HG03520 (cell line): Measurements from ENCODE around the gene TMEM86A.

Experiments used
- ATAC-seq: cut with Tn5 transposase; IDR thresholded peaks from one replicate; pipeline ENCODE4 v1.9.1; 2021; ENCODE audit warnings: mild to moderate bottlenecking, moderate library complexity; ENCODE audit not compliant: unreplicated experiment

TMEM86A gene

DNA sequence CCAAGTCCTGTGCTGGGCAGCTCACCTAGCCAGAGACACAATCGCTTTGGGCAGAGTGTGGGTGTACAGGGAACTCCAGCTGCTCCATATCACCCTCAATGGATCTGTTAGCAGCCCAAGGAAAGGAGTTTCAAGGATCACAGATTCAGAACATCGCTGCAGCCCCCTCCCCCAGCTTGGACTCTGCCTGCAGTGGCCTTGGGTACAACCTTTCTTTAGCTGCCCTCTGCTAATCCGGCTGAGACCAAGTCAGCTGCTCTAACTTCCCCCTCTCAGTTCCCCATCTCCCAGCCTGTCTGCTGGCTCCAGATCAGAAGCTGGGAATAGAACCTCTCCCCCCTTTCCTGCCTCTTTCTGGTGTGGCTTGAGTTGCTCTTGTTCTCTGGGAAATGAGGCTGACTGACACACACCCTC lies 1.3 kb downstream of the TMEM86A start:
- no peak for ATAC-seq

DNA sequence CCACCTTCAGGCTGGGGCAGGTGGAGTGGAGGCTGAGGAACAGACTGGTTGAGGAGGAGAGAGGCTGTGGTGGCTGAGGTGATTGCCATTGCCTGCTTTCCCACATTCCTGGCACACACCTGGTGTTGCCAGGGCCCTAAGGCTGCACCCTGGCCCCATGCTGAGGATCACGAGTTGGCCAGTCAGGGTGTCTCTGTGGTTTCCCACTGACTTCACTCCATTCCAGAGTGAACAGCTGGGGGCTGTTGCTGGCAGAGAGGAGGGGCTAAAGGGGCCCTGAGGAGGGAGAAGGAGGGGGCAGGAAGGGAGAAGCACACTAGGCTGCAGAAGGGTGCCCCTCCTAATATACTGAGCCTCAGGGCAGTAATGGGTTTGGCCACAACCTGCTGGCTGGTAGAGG lies 1.8 kb downstream of the TMEM86A start:
- no peak for ATAC-seq

DNA sequence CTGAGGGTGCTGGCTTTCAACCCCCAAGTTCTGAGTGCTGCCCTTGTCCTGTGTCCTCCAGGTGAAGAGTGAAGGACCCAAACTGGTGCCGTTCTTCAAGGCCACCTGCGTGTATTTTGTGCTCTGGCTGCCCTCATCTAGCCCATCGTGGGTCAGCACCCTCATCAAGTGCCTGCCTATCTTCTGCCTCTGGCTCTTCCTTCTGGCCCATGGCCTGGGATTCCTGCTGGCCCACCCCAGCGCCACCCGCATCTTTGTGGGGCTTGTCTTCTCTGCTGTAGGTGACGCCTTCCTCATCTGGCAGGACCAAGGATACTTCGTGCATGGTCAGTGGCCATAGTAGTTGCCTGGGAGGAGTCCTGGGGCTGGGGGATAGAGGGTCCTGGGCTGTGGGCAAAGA lies 2.3 kb downstream of the TMEM86A start:
- no peak for ATAC-seq

DNA sequence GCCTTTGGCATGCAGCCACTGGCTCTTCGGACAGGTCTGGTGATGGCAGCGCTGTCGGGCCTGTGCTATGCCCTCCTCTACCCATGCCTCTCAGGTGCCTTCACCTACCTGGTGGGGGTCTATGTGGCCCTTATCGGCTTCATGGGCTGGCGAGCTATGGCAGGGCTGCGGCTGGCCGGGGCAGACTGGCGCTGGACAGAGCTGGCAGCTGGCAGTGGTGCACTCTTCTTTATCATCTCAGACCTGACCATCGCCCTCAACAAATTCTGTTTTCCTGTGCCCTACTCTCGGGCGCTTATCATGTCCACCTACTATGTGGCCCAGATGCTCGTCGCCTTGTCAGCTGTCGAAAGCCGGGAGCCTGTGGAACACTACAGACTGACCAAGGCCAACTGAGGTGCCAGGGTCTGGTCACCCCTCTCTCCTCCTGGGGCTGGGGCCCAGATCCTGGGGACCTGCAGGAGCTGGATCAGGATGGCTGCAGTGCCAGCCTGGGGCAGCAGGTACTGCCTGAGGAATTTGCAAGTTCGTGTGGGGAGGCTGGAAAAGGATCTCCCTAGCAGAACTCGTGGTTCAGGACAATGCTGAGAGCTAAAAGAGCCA lies 3.1 kb downstream of the TMEM86A start:
- no peak for ATAC-seq

DNA sequence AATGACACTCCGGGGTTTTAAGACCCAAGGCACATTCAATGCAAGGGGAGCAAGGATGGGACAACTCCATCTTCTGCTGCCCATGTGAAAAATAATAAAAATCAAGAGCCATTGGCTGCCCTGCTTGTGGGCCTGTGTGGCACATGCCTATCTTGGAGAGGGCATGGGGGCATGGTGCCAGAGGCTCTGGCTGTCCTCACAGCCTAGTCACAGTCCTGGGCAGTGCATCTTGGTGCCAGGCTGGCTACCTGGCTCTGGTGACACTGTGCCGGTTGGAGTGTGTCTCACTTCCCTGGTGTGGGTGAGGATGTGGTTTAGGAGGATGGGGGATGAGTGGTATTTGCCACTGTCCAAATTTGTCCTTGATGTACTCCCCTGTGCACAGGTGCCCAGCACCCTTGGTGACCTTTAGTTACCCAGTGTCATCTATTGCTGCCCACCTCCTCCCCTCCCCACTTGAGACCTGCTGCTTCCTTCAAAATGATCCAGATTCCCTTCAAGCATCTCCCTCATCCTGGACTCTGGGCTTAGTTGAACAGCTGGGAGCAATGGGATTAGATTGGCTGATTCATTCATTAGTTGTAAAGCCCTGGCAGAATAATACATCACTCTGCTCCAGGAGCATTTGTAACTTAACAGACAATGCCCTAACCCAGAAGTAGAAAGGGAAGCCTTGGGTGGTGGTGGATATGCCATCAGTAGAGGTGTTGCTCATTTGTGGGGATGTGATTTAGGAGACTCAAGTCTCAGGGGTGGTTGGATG lies 4.6 kb downstream of the TMEM86A start:
- no peak for ATAC-seq

GRCh38 chr11:18704045-18704645 lies 5.6 kb downstream of the TMEM86A start:
- no peak for ATAC-seq

DNA sequence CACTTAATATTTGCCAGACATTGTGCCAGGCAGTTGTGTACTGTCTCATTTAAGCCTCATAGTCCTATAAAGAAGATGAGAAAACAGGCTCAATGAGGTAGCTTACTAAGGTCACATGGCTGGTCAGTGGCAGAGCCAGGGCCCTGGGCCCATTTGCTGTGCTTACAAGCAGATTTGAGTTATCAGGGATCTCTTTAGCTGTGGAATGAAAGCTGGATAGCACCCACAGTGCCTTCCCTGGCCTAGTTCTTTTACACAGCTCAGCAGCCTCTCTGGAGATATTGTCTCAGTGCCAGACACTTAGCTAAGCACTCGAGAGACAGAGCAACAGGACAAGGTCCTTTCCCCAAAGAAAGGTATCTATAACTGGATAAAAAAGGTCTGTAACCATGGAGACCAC lies 6.1 kb downstream of the TMEM86A start:
- ATAC-seq, result no peak

- ATAC-seq, result no peak
Observed at GRCh38 chr11:18705651-18706281, 7.2 kb downstream of the TMEM86A start.

DNA sequence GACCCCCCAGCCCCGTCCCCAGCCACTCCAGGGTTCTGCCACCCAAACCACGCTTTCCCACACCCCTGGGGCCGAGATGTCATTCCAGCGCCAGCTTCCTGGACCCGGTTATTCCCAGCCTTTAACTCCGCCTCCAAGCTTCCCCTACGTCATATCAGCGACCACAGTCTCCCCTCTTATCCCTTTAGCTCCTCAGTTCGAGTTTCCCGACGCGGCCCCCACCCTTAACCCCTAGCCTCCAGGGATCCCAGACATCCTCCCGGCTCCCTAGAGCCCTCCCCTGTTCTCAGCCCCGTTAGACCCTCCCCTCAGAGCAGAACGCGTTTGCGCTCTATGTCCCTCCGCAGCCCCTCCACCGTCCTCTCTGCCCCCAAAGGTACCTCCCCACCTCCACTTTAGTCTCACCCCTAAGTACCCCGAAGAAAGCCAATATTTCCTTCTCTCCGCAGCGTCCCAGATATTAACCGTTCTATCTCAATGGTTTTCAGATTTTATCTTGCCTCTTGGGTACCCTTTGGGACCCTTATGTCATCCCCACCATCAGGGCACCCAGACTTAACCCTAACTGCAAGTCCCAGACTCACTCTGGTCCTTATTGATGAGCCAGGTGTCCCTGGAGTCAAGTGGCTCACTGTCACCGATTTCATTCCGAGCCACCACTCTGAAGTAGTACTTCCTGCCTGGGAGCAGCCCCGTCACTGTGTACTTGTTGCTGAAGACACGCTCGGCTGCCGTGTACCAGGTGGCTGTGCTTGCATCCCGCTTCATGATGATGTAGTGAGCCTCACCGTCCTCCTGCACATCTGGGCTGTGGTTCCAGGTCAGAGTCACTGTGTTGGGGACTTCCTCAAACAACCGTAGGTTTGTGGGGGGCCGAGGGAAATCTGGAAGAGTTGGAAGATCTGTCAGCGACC lies 8.0 kb downstream of the TMEM86A start:
- ATAC-seq, result peak; percentile 66

- ATAC-seq, result no peak
Observed at GRCh38 chr11:18707811-18708340, 9.3 kb downstream of the TMEM86A start.

- ATAC-seq, result no peak
Observed at GRCh38 chr11:18709414-18709813, 10.8 kb downstream of the TMEM86A start.

DNA sequence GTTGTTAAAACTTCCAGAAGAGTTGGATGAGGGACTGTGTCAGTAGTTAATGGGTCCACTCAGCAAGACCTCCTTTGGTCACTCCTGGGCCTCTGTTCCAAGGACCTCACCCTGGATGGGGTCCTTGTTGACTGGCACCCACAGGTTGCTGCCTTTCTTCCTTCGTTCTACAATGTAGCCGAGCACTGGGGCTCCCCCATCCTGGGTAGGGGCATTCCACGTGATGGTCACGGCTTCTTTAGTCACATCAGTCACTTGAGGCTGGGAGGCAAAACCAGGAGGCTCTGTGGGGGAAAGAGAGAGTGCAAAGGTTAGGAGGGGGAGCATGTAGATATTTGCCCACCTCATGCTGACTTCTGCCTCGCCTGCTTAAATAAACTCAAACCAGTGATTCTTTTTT lies 12.0 kb downstream of the TMEM86A start:
- no peak for ATAC-seq

GRCh38 chr11:18713646-18714442 lies 15.3 kb downstream of the TMEM86A start:
- ATAC-seq, result no peak

- ATAC-seq, result no peak
Observed at GRCh38 chr11:18714443-18714780, 15.8 kb downstream of the TMEM86A start.

DNA sequence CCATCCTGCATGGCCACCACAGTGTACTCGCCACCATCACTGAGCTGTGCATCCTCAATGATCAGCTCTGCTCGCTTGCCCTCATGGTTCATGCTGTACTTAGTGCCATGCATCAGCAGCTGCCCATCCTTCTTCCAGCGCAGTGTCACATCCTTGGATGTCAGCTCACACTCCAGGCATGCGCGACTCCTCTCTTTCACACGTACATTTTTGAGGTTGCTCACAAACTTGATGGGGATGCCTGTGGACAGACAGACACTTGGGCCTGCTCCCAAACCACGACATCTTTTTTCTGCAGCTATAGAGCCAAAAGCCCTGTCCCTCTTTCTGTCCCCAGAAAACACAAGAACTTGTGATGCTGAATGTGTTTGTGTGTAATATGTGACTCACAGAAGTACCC lies 16.9 kb downstream of the TMEM86A start:
- no peak for ATAC-seq

GRCh38 chr11:18720091-18720807 lies 21.7 kb downstream of the TMEM86A start:
- no peak for ATAC-seq

DNA sequence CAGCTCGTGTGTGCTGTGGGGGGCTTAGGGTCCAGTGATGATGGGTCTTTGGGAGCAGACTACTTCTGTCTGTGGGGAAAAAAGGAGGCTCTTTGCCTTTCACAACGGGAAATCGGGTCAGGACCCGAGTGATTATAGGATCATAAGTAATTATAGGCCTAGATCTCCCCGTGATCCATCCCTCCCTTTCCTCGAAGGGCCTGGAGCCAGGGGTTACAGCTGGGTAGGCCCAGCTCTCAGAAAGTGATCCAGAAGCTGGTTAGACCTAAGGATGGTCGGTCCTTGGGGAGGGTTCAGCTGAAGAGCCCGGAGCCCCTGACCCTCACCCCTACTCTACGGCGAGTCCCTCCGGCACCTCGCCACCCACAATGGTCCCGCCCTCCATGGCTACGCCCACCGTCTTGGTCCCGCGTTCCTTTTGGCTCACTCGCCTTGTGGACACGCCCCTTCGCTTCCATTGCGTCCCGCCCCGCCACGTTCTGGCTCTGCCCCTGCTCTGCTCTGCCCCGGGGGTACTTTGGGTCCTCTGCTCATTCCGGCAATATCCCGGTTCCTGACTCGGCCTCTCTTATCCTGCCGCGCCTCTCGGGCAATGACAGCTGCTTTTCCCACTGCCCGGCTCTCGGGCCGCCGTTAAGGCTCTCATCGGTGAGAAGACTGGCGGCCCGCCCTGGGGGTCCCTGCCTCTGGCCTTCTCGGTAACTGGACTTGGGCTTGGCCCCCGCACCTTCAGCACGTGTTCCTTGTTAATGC lies 22.4 kb downstream of the TMEM86A start:
- peak; percentile 59 for ATAC-seq

GRCh38 chr11:18721561-18722292 lies 23.1 kb downstream of the TMEM86A start:
- ATAC-seq, result peak; percentile 71
